IMR-90 (cell line): ENCODE data around the gene MTRF1L. TPM values are rescaled to one million over a fixed set of nuclear protein-coding genes. Genes with fewer than 3 reads are reported as not detected.

ENCODE experiments used
- ATAC-seq: fragments of 200-7000 bp; cut with Tn5 transposase; 2 replicates; pipeline ENCODE4 v1.9.1; 2020; ENCODE audit warnings: low read depth, mild to moderate bottlenecking, moderate library complexity
- BruUV-seq: library from RNA; stranded (reverse); fragments of 400-500 nt; replicated peaks from 2 replicates; lab custom pipeline; 2021; lab: Mats Ljungman, UMichigan
- CTCF ChIA-PET: fragments of 300-600 bp; formaldehyde crosslinking; extraction: SDS; loops from one replicate; lab custom pipeline; 2021; ENCODE audit warnings: antibody characterized with exemption; lab: Yijun Ruan, JAX
- POLR2A ChIA-PET: fragments of 300-600 bp; sonication (Branson Sonifier 250); formaldehyde crosslinking; loops from one replicate; lab custom pipeline; 2022; ENCODE audit warnings: antibody characterized with exemption; ENCODE audit not compliant: unreplicated experiment; lab: Charles Lee
- DNase-seq: peaks from one replicate; pipeline ENCODE4 v3.0.0; 2013
- H2AFZ ChIP-seq: replicated peaks from 2 replicates; pipeline ENCODE3; 2013; ENCODE audit warnings: low read length, mild to moderate bottlenecking; ENCODE audit not compliant: poor library complexity
- H2AK5ac ChIP-seq: 2 replicates; pipeline ENCODE4 v1.6.1; 2013; ENCODE audit warnings: low read depth, low read length, inconsistent platforms
- H2AK9ac ChIP-seq: replicated peaks from 2 replicates; pipeline ENCODE3; 2013; ENCODE audit warnings: mild to moderate bottlenecking, low read depth, low read length, moderate library complexity; ENCODE audit not compliant: poor library complexity
- H2BK120ac ChIP-seq: 2 replicates; pipeline ENCODE4 v1.6.1; 2013; ENCODE audit warnings: low read depth, low read length, inconsistent platforms
- H2BK15ac ChIP-seq: 3 replicates; pipeline ENCODE4 v1.6.1; 2013; ENCODE audit warnings: low read depth, low read length, inconsistent platforms
- H2BK20ac ChIP-seq: 2 replicates; pipeline ENCODE4 v1.6.1; 2013; ENCODE audit warnings: low read depth, mild to moderate bottlenecking, inconsistent platforms, low read length, moderate library complexity
- H2BK5ac ChIP-seq: 2 replicates; pipeline ENCODE4 v1.6.1; 2013; ENCODE audit warnings: mild to moderate bottlenecking, low read depth, low read length, inconsistent platforms; ENCODE audit not compliant: poor library complexity, severe bottlenecking
- H3K14ac ChIP-seq: replicated peaks from 2 replicates; pipeline ENCODE4 v1.6.1; 2013; ENCODE audit warnings: low read depth, low read length, inconsistent platforms
- H3K18ac ChIP-seq: 2 replicates; pipeline ENCODE4 v1.6.1; 2013; ENCODE audit warnings: low read depth, low read length, control low read depth
- H3K23ac ChIP-seq: 2 replicates; pipeline ENCODE4 v1.6.1; 2013; ENCODE audit warnings: low read depth, low read length, inconsistent platforms
- H3K27ac ChIP-seq: 2 replicates; pipeline ENCODE4 v1.5.1; 2013; ENCODE audit warnings: mild to moderate bottlenecking, control low read depth, low read length; ENCODE audit not compliant: insufficient read depth
- H3K27me3 ChIP-seq: 2 replicates; pipeline ENCODE4 v1.6.1; 2013; ENCODE audit warnings: low read length; ENCODE audit not compliant: control insufficient read depth, insufficient read depth
- H3K36me3 ChIP-seq: 2 replicates; pipeline ENCODE4 v1.6.1; 2013; ENCODE audit warnings: low read length, mixed read lengths; ENCODE audit not compliant: control insufficient read depth, insufficient read depth
- H3K4ac ChIP-seq: 2 replicates; pipeline ENCODE4 v1.6.1; 2013; ENCODE audit warnings: low read depth, low read length, inconsistent platforms
- H3K4me1 ChIP-seq: 2 replicates; pipeline ENCODE4 v1.6.1; 2013; ENCODE audit warnings: low read length, mixed read lengths; ENCODE audit not compliant: control insufficient read depth, insufficient read depth
- H3K4me2 ChIP-seq: 2 replicates; pipeline ENCODE4 v1.6.1; 2013; ENCODE audit warnings: low read depth, mild to moderate bottlenecking, control low read depth, low read length, moderate library complexity
- H3K4me3 ChIP-seq: 2 replicates; pipeline ENCODE4 v1.5.1; 2013; ENCODE audit warnings: low read depth, mild to moderate bottlenecking, control low read depth, low read length, moderate library complexity; ENCODE audit not compliant: insufficient read depth
- H3K56ac ChIP-seq: 2 replicates; pipeline ENCODE4 v1.6.1; 2013; ENCODE audit warnings: low read length, inconsistent platforms; ENCODE audit not compliant: insufficient read depth; ENCODE audit errors: extremely low read depth
- H3K79me1 ChIP-seq, 2 experiments: 2 replicates each; pipeline ENCODE4 v1.6.1; 2013; ENCODE audit warnings: low read length in 2 of 2, inconsistent platforms in 1 of 2, low read depth in 1 of 2
- H3K9ac ChIP-seq: 2 replicates; pipeline ENCODE4 v1.6.1; 2013; ENCODE audit warnings: low read depth, low read length, control low read depth
- H3K9me1 ChIP-seq: 2 replicates; pipeline ENCODE4 v1.6.1; 2013; ENCODE audit warnings: low read length, inconsistent platforms; ENCODE audit not compliant: insufficient read depth
- H3K9me3 ChIP-seq: 2 replicates; pipeline ENCODE4 v1.6.1; 2013; ENCODE audit warnings: low read length; ENCODE audit not compliant: control insufficient read depth, insufficient read depth
- H4K20me1 ChIP-seq: 2 replicates; pipeline ENCODE4 v1.6.1; 2013; ENCODE audit warnings: low read length, inconsistent platforms; ENCODE audit not compliant: insufficient read depth
- H4K5ac ChIP-seq: 2 replicates; pipeline ENCODE4 v1.6.1; 2013; ENCODE audit warnings: mild to moderate bottlenecking, low read depth, low read length, control low read depth
- H4K8ac ChIP-seq, 2 experiments: 2 replicates each; pipeline ENCODE4 v1.6.1; 2013; ENCODE audit warnings: low read depth in 2 of 2, low read length in 2 of 2, control low read depth in 1 of 2, inconsistent platforms in 1 of 2
- H4K91ac ChIP-seq: 2 replicates; pipeline ENCODE4 v1.6.1; 2013; ENCODE audit warnings: low read depth, low read length, inconsistent platforms; ENCODE audit not compliant: insufficient read depth
- MAZ ChIP-seq: IDR thresholded peaks from 2 replicates; pipeline ENCODE4 v1.6.1; 2012; ENCODE audit warnings: low read depth, mild to moderate bottlenecking, low read length, improper control_type of control experiment, moderate library complexity, borderline replicate concordance
- NFE2L2 ChIP-seq: fragments of 150-350 bp; IDR thresholded peaks from 2 replicates; pipeline ENCODE4 v1.6.1; 2016; ENCODE audit warnings: low read depth, mild to moderate bottlenecking, low read length
- RCOR1 ChIP-seq: IDR thresholded peaks from 2 replicates; pipeline ENCODE4 v1.6.1; 2012; ENCODE audit warnings: mild to moderate bottlenecking, low read length, improper control_type of control experiment; ENCODE audit not compliant: insufficient replicate concordance
- RFX5 ChIP-seq: IDR thresholded peaks from 2 replicates; pipeline ENCODE4 v1.8.0; 2012; ENCODE audit warnings: low read depth, mild to moderate bottlenecking, low read length, moderate library complexity
- WGBS, 2 experiments: methylation state at CpG; one replicate each; pipeline versions ENCODE4 v1.1.5 to v1.1.7; 2013; ENCODE audit warnings: missing lambda C conversion rate in 2 of 2; ENCODE audit not compliant: insufficient read length in 1 of 2; ENCODE audit errors: extremely low coverage in 2 of 2; 5-methylcytosine and 5-hydroxymethylcytosine counted together
- dilution Hi-C: fragments of 300-500 bp; cut with HindIII; formaldehyde crosslinking; loops from one replicate; pipeline ENCODE4 v1.14.3; 2018; ENCODE audit warnings: low sequenced_read_pairs; ENCODE audit not compliant: unreplicated experiment
- in situ Hi-C: fragments of 300-500 bp; cut with MboI; formaldehyde crosslinking; loops from 3 replicates; pipeline ENCODE4 v1.14.3; 2019; ENCODE audit warnings: low sequenced_read_pairs, inconsistent platforms, mixed read lengths
- intact Hi-C: fragments of 100-400 bp; cut with micrococcal nuclease; formaldehyde crosslinking; loops from 2 replicates; pipeline ENCODE4 v1.10.0; 2022
- polyA plus RNA-seq, 3 experiments: library from polyadenylated mRNA; depleted of rRNA; stranded (reverse); fragments of >200 nt; gene quantifications; 2 replicates each; pipeline ENCODE4 v1.2.3, GENCODE V29; 2012; ENCODE audit warnings: low replicate concordance in 1 of 3
- total RNA-seq: library from RNA; depleted of rRNA; stranded (reverse); fragments of >200 nt; gene quantifications from 2 replicates; pipeline ENCODE4 v1.2.3, GENCODE V29; 2012

MTRF1L gene
- total and polyA plus RNA-seq, 2 of the 4 experiments (the other 2 are of a cell fraction): 6.9 to 11.1 TPM

- no peak overlapping the region for H3K4me3 ChIP-seq
- H4K91ac ChIP-seq: no peak overlapping the region
- no peaks in the 10 kb centered on the region for H3K9me3 ChIP-seq
- TF ChIP-seq RFX5 (no peak), NFE2L2 (no peak), RCOR1 (no peak), MAZ (no peak)
- H3K27ac ChIP-seq: no peak overlapping the region
- H3K18ac ChIP-seq: no peak overlapping the region
- H3K9ac ChIP-seq: no peak overlapping the region
- no peaks in the 10 kb centered on the region for H3K79me1 ChIP-seq
- CTCF ChIA-PET: no interaction called here
- no peak overlapping the region for H3K4ac ChIP-seq
- no peak overlapping the region for H2AFZ ChIP-seq
- H2BK120ac ChIP-seq: no peak overlapping the region
- peaks cover 2% of the 10 kb centered on the region; the same call in 1 of the 2 replicates for H3K4me1 ChIP-seq
- H2AK5ac ChIP-seq: no peak overlapping the region
- H2BK20ac ChIP-seq: no peak overlapping the region
- 0 out of 2 replicates have a peak, but pooled peaks cover 2% of the 10 kb centered on the region for H3K36me3 ChIP-seq
- no peak overlapping the region for H2BK5ac ChIP-seq
- H3K9me1 ChIP-seq: peaks cover 4% of the 10 kb centered on the region; the same call in 1 of the 2 replicates
- H3K56ac ChIP-seq: no peak overlapping the region
- intact Hi-C loops (no loop called here), dilution Hi-C loops (no loop called here), in situ Hi-C loops (no loop called here)
- POLR2A ChIA-PET: no interaction called here
- no peak overlapping the region for H4K8ac ChIP-seq
- no peaks in the 10 kb centered on the region for H4K20me1 ChIP-seq
- H3K23ac ChIP-seq: no peak overlapping the region
- H3K14ac ChIP-seq: no peak overlapping the region
- DNase-seq (no peak), ATAC-seq (no peak)
- no peak overlapping the region for H2BK15ac ChIP-seq
- no CpG with 5 or more reads among the region's 6 CpGs for WGBS, 2 experiments
- no peak overlapping the region for H2AK9ac ChIP-seq
- H4K5ac ChIP-seq: no peak overlapping the region
- H3K4me2 ChIP-seq: no peak overlapping the region
- BruUV-seq: no TSS peak
- no peaks in the 10 kb centered on the region for H3K27me3 ChIP-seq
Observed at GRCh38 chr6:153012856-153013255, 10.3 kb upstream of the MTRF1L start.
